HUES6 (cell line): ENCODE measurements around the gene SCN4B.

Experiments used
- H3K27ac ChIP-seq: 2 replicates; pipeline ENCODE4 v1.7.0; 2013; ENCODE audit warnings: low read depth, mild to moderate bottlenecking, low read length, inconsistent platforms
- H3K27me3 ChIP-seq: 2 replicates; pipeline ENCODE4 v1.6.1; 2013; ENCODE audit warnings: low read length; ENCODE audit not compliant: control insufficient read depth, insufficient read depth
- H3K36me3 ChIP-seq: 2 replicates; pipeline ENCODE4 v1.6.1; 2013; ENCODE audit warnings: low read length; ENCODE audit not compliant: control insufficient read depth, insufficient read depth
- H3K4me1 ChIP-seq: 2 replicates; pipeline ENCODE4 v1.6.1; 2013; ENCODE audit warnings: low read length; ENCODE audit not compliant: control insufficient read depth, insufficient read depth
- H3K4me3 ChIP-seq: 2 replicates; pipeline ENCODE4 v1.5.1; 2013; ENCODE audit warnings: low read depth, low read length
- H3K9ac ChIP-seq: one replicate; pipeline ENCODE4 v1.6.1; 2013; ENCODE audit warnings: mild to moderate bottlenecking, low read length
- H3K9me3 ChIP-seq: 2 replicates; pipeline ENCODE4 v1.6.1; 2013; ENCODE audit warnings: low read depth, low read length; ENCODE audit not compliant: control insufficient read depth, insufficient read depth

Gene SCN4B

GRCh38 chr11:118108513-118108912, 44.1 kb downstream of the SCN4B start:
- Histone ChIP-seq H3K27me3 (no peaks in the 10 kb centered on the region), H3K4me1 (peaks cover 12% of the 10 kb centered on the region; the same call in 1 of the 2 replicates), H3K36me3 (no peaks in the 10 kb centered on the region), H3K4me3 (no peak overlapping the region), H3K27ac (no peak overlapping the region), H3K9me3 (no peaks in the 10 kb centered on the region), H3K9ac (no peak overlapping the region)

- H3K9ac ChIP-seq = no peak overlapping the region
- H3K9me3 ChIP-seq = no peaks in the 10 kb centered on the region
- H3K27me3 ChIP-seq = no peaks in the 10 kb centered on the region
- no peaks in the 10 kb centered on the region for H3K36me3 ChIP-seq
- H3K4me3 ChIP-seq = no peak overlapping the region
- peaks cover 12% of the 10 kb centered on the region; the same call in 1 of the 2 replicates for H3K4me1 ChIP-seq
- H3K27ac ChIP-seq = no peak overlapping the region
These were observed 45.8 kb downstream of the SCN4B start for GRCh38 chr11:118106789-118107335.

DNA sequence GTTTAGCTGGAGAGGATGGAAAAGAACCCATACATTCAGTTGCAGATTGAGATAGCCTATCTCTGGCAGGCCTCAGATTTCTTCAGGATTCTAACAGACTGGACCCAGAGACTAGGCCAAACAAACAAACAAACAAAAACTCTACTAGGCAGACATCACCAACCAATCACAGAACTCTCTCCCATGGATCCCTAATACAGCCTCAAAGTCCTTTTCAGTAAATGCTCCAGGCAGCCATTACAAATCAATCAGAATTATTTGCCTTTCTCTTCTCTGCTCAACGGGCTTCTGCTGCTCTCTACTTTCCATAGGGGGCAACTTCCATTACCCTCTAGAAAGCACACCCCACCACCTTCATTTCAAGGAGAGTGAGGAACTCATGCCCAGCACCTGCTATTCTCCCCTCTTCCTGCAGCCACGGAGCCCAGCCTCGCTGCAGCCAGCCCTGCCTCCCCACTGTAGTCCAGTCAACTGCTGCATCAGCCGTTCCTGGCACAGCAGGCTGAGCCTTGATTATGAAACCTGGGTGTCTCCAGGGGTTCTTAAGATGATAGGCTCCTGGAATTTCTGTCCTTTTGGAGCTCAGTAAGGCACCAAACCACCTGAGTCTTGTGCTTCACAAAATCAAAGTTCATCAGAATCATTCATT, 46.8 kb downstream of the SCN4B start:
- H3K9me3 ChIP-seq = no peaks in the 10 kb centered on the region
- no peak overlapping the region for H3K9ac ChIP-seq
- H3K27ac ChIP-seq = no peak overlapping the region
- no peaks in the 10 kb centered on the region for H3K27me3 ChIP-seq
- H3K4me1 ChIP-seq = peaks cover 12% of the 10 kb centered on the region; the same call in 1 of the 2 replicates
- H3K36me3 ChIP-seq = no peaks in the 10 kb centered on the region
- no peak overlapping the region for H3K4me3 ChIP-seq

DNA sequence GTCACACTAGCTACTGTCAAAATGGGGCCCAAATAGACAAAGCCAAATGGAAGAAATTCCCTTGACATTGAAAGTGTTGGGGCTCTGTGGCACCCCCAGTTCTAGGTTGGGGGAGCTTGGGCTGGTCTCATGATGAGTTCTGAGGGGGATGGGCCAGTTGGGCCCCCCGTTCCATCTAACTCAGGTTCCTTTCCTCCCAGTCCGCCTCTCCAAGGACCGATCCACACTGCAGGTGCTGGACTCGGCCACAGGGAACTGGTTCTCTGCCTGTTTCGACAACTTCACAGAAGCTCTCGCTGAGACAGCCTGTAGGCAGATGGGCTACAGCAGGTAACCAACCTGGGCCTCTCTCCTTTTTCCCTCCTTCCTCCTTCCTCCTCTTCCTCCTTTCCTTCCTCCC, 48.1 kb downstream of the SCN4B start:
- Histone ChIP-seq H3K36me3 (no peaks in the 10 kb centered on the region), H3K4me1 (peaks cover 18% of the 10 kb centered on the region; the same call in 1 of the 2 replicates), H3K27ac (no peak overlapping the region), H3K4me3 (no peak overlapping the region), H3K9me3 (no peaks in the 10 kb centered on the region), H3K9ac (no peak overlapping the region), H3K27me3 (no peaks in the 10 kb centered on the region)

DNA sequence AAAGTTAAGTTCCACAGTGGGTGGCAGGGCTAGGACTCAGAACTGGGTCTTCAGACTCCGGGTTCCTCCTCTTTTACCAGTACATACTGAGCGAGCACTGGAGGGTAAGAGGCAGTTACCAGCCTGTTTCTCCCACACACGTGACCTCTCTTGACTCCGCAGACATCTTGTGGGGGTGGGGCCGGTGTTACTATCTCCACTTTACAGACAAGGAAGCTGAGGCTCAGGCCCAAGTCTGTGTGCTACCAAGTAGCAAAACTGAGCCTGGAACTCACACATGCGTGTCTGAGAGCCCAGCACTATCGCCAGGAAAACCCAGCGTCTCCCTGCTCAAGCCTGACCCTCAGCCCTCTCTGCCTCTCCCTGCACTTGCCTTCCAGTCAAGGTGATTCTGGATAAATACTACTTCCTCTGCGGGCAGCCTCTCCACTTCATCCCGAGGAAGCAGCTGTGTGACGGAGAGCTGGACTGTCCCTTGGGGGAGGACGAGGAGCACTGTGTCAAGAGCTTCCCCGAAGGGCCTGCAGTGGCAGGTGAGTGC, 49.8 kb downstream of the SCN4B start:
- no peak overlapping the region for H3K9ac ChIP-seq
- H3K27me3 ChIP-seq = no peaks in the 10 kb centered on the region
- H3K9me3 ChIP-seq = no peaks in the 10 kb centered on the region
- H3K4me1 ChIP-seq = peaks cover 13% of the 10 kb centered on the region; the same call in 1 of the 2 replicates
- H3K4me3 ChIP-seq = no peak overlapping the region
- no peaks in the 10 kb centered on the region for H3K36me3 ChIP-seq
- H3K27ac ChIP-seq = no peak overlapping the region

DNA sequence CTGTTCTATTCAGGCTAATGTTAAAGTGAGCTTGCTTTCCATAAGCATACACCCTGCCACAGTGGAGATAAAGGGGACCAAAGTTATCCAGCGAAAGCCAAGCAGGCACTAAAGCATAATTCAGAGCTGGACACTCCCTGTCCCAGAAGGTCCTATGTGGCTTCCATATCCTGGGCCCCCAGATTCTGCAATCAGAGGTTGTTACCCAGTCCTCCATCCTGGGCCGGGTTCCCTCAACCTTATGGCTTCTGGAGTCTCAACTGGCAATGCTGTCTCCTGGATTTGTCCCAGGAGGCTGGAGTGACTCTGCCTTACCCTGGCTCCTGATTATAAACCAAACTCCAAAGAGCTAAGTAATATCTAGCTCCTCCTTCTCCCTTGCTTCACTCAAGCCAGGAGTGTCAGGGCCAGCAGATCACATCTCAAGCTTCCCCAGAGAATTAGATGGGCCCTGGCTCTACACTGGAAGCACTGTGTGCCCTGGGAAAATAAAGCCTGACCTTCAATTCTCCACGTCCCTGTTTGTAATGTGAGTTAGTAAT, 51.9 kb downstream of the SCN4B start:
- Histone ChIP-seq H3K4me3 (no peak overlapping the region), H3K9me3 (no peaks in the 10 kb centered on the region), H3K9ac (no peak overlapping the region), H3K27ac (no peak overlapping the region), H3K4me1 (peaks cover 13% of the 10 kb centered on the region; the same call in 1 of the 2 replicates), H3K36me3 (no peaks in the 10 kb centered on the region), H3K27me3 (no peaks in the 10 kb centered on the region)

DNA sequence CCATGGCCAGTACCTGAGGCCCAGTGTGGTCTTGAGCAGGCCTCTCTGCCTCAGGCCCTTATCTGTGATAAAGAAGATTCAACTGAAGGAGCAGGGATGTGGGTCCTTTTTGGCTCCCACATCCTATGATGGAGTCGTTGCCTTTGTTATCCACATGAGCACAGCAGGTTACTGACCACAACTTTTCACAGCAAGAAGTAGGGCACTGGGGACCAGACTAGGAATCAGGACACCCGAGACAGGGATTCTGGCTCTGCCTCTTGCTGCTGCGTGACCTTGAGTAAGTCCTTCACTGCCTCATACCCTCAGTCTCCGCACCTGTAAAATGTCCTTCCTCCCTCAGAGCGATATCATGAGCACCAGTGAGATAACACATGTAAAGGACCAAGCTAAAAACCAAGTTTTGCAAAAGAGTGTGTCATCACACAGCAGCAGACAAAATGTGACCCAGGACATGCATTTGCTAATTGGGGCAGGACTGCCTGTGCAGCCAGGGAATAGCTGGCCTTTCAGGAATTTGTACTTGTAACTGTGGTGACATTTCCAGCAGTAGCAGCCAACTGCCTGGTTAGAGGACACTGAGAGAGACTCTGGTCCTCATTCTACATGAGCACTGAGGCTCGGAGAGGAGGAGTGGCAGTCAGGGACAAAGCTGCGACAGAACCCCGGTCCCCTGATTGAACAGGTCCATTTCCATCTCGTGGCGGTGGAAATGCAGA, 52.6 kb downstream of the SCN4B start:
- H3K9ac ChIP-seq = no peak overlapping the region
- no peak overlapping the region for H3K27ac ChIP-seq
- H3K36me3 ChIP-seq = no peaks in the 10 kb centered on the region
- peaks cover 13% of the 10 kb centered on the region; the same call in 1 of the 2 replicates for H3K4me1 ChIP-seq
- no peaks in the 10 kb centered on the region for H3K27me3 ChIP-seq
- H3K4me3 ChIP-seq = no peak overlapping the region
- H3K9me3 ChIP-seq = no peaks in the 10 kb centered on the region

GRCh38 chr11:118098996-118099837, 53.4 kb downstream of the SCN4B start:
- Histone ChIP-seq H3K36me3 (no peaks in the 10 kb centered on the region), H3K9ac (no peak overlapping the region), H3K9me3 (no peaks in the 10 kb centered on the region), H3K27me3 (no peaks in the 10 kb centered on the region), H3K27ac (no peak overlapping the region), H3K4me1 (peaks cover 13% of the 10 kb centered on the region; the same call in 1 of the 2 replicates), H3K4me3 (no peak overlapping the region)

- no peak overlapping the region for H3K4me3 ChIP-seq
- H3K9me3 ChIP-seq = no peaks in the 10 kb centered on the region
- H3K36me3 ChIP-seq = no peaks in the 10 kb centered on the region
- H3K27ac ChIP-seq = no peak overlapping the region
- H3K4me1 ChIP-seq = peaks cover 13% of the 10 kb centered on the region; the same call in 1 of the 2 replicates
- H3K9ac ChIP-seq = no peak overlapping the region
- H3K27me3 ChIP-seq = no peaks in the 10 kb centered on the region
These were observed 56.7 kb downstream of the SCN4B start for GRCh38 chr11:118095967-118096367.

DNA sequence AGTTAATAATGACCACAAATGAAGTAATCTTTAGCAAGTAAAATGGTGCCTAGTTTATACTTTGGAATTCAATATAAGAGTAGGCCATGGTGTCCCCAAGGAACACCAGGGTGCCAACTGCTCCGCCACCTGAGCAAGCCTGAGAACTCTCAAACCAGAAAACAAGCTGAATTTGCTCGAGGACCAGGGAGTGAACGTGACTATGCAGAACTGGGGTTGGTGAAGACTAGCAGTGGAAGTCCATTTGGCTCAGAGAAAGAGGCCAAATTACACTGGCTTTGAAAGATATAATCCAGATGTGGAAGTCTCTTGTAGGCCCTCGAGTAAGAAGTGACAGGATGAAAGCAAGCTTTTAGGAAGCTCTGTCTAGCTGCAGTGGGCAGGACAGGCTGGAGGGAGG, 57.1 kb downstream of the SCN4B start:
- Histone ChIP-seq H3K27me3 (no peaks in the 10 kb centered on the region), H3K4me3 (no peak overlapping the region), H3K9me3 (no peaks in the 10 kb centered on the region), H3K27ac (no peak overlapping the region), H3K9ac (no peak overlapping the region), H3K4me1 (peaks cover 13% of the 10 kb centered on the region; the same call in 1 of the 2 replicates), H3K36me3 (no peaks in the 10 kb centered on the region)
